Muscle of back (tissue), 11 donors: Measurements from ENCODE around the gene GBGT1. TPM values are rescaled to one million over a fixed set of nuclear protein-coding genes. Genes with fewer than 3 reads are reported as not detected.

Source experiments
- DNase-seq, 3 donors: peaks; one replicate each; pipeline versions ENCODE4 v3.0.0 to v3.0.0-alpha.2; 2013
- polyA plus RNA-seq, 10 donors: library from polyadenylated mRNA; unstranded; fragments of 120-200 nt; gene quantifications; one replicate each; pipeline ENCODE4 v1.2.1, GENCODE V29; 2013; ENCODE audit not compliant: insufficient read length in 10 of 10

Gene GBGT1
- polyA plus RNA-seq, 10 donors = 2.5 to 5.9 (median 3.9) TPM

GRCh38 chr9:133144142-133144903 is 19.4 kb downstream of the GBGT1 start:
- peak in 2 of 3 donors; percentile 81 to 93 for DNase-seq

DNA sequence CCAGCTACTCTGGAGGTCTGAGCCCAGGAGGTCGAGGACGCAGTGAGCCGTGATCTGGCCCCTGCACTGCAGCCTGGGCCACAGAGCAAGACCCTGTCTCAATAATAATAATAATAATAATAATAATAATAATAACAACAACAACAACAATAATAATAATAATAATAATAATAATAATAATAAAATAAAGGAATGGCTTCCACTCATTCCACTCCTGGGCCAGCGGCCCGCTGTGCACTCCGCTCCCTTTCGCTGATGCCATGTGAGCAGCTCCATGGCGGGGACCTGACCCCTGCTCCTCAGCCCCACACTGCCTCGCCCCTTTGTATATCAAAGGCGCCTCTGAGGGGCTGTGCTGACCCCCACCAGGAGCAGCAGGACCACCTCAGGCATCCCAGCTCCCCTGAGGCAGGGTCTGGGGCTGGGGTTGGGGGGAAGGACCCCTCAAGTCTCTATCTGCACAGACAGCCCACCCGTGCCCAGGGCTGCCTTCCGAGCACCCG is 20.0 kb downstream of the GBGT1 start:
- no peak for DNase-seq

DNA sequence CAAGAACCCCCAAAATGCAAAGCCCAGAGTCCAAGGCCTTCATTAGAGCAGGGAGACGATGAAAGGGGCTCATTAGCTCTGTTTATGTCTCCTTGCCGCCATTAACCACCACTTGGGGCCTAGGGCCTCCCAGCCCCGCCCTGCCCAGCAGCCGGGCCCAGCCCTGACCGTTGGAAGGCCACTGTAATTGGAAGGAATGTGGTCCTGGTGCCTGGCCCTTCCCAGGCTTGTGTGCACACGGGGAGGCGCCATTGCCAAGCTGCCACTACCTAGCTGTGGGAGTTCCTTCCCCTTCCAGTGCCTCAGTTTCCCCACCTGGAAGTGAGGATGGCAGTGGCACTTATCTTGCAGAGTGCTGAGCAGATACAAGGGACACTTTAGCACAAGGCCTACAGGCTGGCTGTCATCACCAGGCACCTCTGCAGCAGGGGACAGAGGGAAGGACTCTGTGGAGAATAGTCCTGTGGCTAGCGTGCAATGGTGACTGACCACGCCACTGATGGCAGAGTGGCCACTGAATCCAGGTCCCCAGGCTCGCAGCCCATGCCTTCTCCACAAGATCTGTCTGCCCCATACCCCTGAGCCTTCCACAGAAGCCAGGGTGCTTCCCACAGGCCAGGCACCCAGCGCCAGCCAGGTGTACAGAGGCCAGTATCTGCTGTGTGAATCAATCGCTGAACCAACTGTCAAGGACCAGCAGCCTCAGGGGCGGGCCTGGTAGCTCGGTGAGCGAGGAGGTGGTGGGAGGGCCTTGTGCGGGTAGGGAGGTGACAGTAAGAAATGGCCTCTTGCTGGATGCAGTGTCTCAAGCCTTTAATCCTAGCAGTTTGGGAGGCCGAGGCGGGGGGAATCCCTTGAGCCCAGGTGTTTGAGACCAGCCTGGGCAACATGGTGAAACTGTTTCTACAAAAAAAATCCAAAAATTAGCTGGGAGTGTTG is 20.8 kb downstream of the GBGT1 start:
- no peak for DNase-seq

GRCh38 chr9:133141833-133142595 is 21.7 kb downstream of the GBGT1 start:
- DNase-seq = no peak

- DNase-seq = no peak
Observed at GRCh38 chr9:133140606-133141005, 23.1 kb downstream of the GBGT1 start.

DNA sequence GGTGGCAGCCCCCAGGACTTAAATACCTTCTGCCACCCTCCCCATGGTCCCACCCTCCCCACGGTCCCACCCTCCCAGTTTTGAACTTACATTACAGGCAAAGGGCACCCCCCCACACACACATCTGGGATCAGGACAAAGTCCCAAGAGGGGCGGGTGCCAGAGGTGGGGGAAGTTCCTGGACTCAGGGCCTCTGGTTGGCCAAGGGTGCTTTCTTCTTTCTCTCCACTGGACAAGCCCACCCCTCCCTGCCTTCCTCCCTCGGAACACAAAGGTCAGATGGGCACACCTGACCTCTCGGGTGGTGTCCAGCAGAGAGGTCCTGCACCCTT is 23.6 kb downstream of the GBGT1 start:
- no peak for DNase-seq

DNA sequence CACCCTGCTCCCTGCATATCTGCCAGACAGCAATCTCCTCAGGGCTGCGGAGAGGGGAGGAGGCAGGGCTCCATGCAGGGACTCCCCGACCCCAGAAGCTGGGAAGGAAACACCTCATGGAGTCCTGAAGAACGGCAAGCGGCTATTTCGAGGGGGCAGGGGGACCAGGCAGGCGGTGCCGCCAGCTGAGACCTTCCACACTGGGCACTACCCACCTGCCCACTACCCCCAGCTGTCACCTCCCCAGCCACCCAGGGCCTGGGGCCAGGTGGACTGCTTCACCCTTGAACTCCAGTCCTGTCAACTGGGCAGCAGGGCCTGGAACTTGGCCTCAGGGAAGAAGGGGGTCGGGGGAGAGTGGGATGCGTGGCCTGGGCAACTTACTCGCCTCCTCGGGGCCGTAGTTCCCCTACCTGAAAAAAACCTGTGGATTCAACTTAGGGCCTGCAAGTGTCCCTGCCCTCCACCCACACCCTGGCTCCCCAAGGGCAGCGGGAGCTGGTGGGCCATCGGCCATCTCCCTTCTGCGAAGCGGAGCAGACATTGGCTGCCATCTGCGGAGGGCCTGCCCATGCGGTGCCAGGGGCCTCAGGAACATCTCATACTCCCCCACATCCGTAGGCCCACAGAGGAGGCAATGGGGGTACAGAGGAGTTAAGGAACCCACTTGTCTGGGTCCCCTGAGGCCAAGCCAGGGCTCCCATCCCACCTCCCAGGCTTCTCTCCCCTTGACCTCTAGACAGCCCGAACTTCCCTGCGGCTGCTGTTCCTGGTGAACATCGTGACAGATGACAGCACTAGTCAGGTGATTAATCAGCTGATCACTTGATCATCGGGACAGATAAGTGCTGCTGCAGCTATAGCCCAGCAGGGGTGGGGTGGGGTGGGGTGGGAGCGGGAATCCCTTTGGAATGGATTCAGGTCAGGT is 24.2 kb downstream of the GBGT1 start:
- no peak for DNase-seq

DNA sequence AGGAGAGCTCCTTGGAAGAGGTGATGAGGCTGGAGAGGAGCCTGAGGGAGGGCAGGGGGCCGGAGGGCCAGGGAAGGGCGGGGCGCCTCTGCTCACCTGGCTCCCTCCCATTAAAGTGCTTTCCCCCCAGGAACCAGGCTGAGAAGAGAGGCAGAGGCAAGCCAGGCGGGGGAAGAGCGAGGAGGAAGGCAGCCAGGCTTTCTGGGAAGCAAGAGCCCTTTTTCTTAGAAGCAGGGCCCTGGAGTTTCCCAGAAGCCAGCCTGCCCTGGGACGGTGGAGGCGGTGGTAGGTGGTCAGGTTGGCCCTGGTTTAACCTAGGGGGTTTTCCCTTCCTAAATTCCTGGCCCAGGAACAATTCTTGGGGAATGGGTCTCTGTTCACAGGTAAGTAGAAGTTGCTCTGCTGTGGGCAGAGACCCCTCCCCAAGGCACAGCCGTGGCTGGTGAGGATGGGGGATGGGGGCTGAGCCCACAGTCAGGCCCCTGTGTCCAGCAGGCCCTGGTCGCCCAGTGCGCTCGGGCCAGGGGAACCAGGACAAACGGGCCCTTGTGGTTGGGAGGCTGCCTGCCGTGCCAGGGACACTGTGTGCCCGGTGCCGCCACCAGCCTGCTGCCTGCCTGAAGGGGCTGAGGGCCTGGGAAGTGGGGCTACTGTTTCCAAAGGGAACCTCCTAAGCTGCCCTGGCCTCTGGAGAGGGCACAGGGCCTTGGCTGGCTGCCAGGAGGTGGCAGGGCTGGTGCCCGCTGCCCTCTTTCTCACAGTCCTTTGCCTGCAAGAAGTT is 26.1 kb downstream of the GBGT1 start:
- DNase-seq = no peak

GRCh38 chr9:133135146-133135745 is 28.5 kb downstream of the GBGT1 start:
- peak in 2 of 3 donors; percentile 53 to 70 for DNase-seq

GRCh38 chr9:133134388-133135145 is 29.1 kb downstream of the GBGT1 start:
- no peak for DNase-seq

GRCh38 chr9:133133681-133134387 is 29.9 kb downstream of the GBGT1 start:
- peak; percentile 92 to 96 (median 93) for DNase-seq

GRCh38 chr9:133132174-133132573 is 31.5 kb downstream of the GBGT1 start:
- no peak for DNase-seq

GRCh38 chr9:133131506-133131905 is 32.2 kb downstream of the GBGT1 start:
- no peak for DNase-seq

- no peak for DNase-seq
Observed at GRCh38 chr9:133130685-133131244, 32.9 kb downstream of the GBGT1 start.

DNA sequence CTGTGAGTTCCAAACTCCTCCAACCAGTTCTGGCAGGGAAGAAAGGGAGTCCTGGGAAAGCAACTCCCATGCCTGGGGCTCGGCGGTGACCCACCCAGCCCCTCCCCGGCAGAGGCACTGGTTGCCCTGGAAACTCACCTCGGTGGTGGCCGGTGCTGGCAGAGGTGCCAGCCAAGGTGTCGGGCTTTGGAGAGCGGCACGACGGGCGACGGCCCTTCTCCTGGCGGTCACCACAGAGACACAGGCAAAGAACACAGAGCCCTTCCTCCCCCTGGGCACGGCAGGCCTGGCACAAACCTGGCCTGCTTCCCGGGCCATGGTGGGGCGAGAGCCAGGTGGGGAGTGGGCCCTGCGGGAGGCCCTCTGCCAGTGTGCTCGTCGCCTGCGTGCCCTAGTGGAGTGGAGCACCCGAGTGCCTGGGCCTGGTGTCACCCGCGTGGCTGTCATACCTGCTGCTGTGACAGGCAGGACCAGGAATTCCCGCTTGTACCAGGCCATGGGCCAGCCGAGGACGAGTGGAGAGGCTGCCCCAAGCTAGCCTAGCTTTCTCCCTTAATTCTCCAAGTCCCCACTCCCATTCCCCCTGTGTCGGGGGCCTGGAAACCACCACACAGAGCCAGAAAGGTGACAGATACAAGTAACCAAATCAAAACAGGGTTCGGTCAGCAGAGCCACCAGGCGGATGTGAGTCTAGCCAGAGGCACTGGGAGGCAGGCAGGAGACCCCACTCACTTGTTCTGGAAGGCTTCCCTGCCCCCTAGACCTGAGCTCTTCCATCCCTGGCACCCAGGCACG is 34.5 kb downstream of the GBGT1 start:
- no peak for DNase-seq

DNA sequence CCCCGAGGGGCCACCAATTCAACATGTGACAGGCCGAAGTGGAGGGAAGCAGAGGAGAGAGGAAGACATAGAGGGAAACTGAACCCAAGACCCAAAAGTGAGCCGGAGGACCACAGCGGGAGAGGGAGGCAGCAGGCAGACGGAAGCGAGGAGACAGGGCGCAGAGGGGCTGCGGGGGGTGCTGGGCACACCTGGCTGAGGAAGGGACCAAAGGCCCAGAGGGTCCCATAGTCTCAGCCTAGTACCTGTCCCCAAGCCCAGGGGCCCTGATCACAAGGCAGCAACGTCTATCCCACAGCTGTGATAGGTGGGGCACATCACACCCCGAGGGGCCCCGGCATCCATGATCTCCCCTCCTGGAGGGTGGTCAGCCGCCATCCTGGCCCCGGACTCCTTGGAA is 35.6 kb downstream of the GBGT1 start:
- DNase-seq = no peak
